A673 (cell line): ENCODE results near the gene PLCL1.

Experiments
- CTCF ChIP-seq: fragments of 300-800, 200-600 bp; sonication (generic); conservative IDR thresholded peaks from 2 replicates; pipeline ENCODE4 v1.5.1; 2017; ENCODE audit warnings: low read depth, mild to moderate bottlenecking, antibody characterized with exemption, low read length, moderate library complexity, mixed read lengths
- EZH2 ChIP-seq: fragments of 200-600 bp; sonication (generic); IDR thresholded peaks from 2 replicates; pipeline ENCODE4 v1.6.1; 2017; ENCODE audit warnings: borderline replicate concordance, low read depth, mild to moderate bottlenecking, mixed read lengths, antibody characterized with exemption, low read length; ENCODE audit not compliant: poor library complexity, severe bottlenecking

- no peak for TF ChIP-seq CTCF
- TF ChIP-seq EZH2: no peak
Measured at GRCh38 chr2:198033626-198034025, 229.2 kb downstream of the PLCL1 start.
